HG03439 (cell line): Measurements from ENCODE around the gene SNX22.
"Not testable (repeated sequence)": the region's sequence is repeated elsewhere in the genome, so short reads cannot be mapped to it uniquely, and the experiment has no call there.

Source experiments
- ATAC-seq: cut with Tn5 transposase; IDR thresholded peaks from one replicate; pipeline ENCODE4 v1.9.1; 2021; ENCODE audit warnings: mild to moderate bottlenecking, moderate library complexity; ENCODE audit not compliant: unreplicated experiment

SNX22 gene

DNA sequence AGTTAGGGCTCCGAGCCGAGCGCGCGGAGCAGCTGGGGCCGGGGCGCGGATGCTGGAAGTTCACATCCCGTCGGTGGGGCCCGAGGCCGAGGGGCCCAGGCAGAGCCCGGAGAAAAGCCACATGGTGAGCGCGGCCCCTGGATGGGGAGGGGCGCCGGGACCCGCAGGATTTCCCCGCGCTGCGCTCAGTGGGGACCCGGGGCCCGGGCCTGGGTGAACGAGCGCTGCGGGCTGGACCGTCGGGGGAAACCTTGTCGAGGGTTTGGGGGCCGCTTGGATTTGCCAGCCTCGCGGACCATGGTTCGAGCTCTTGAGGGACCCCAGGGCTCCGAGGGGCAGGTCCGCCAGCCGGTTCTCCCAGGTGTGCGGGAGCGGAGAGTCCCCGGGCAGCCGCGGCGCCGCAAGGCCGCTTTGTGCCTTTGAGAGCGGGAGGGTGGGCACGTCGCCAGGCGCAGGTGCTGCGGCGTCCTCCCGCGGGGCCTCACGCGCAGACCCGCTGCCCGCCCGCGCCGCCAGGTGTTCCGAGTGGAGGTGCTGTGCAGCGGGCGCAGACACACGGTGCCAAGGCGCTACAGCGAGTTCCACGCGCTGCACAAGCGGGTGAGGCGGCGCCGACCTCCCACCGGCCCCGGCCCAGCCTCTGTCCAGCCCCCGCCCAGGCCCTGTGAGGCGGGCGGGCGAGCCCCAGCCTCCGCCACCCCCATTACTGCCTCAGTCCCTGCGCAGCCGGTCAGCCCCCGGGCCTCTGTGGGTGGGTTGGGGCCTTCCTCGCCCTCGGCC lies at the start of gene SNX22:
TSS of gene SNX22 (plus strand) at position 5 of the 780 bp plus-strand sequence. CDS start at position 50, 45 bp downstream.
- ATAC-seq, result no peak

DNA sequence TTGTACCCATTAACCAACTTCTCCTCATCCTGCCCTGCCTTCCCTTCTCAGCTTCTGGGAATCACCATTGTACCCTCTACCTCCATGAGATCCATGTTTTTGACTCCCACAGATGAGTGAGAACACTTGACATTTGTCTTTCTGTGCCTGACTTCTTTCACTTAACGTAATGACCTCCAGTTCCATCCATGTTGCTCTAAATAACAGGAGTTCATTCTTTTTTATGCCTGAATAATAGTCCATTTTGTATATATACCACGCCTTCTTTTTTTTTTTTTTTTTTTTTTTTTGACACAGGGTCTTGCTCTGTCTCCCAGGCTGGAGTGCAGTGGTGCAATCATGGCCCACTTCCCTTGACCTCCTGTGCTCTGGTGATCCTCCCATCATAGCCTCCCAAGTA lies 49.0 kb upstream of the SNX22 start:
- no peak for ATAC-seq

DNA sequence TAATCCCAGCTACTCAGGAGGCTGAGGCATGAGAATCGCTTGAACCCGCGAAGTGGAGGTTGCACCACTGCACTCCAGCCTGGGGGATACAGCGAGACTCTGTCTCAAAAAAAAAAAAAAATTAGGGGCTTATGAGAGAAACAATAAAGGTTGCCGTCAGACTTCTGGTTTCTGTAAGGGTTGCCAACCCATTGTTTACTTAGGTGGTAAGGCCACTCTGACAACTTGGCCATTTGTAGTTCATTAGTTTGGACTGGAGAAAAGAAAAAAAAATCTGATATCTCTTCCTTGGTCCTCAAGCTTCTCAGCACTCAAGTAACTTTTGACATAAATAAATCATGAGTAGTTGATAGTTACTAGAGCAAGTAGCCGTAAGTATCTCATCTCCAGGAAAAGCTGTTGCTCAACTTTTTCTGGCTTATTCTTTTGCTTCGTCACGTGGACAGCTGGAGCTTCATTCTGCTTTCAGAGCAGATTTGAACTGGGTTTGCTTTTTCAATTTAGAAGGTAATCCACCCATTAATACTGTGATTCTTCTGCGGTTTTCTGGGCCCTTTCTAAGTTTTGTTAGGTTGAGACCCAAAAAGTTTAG lies 46.3 kb upstream of the SNX22 start:
- ATAC-seq, result no peak

DNA sequence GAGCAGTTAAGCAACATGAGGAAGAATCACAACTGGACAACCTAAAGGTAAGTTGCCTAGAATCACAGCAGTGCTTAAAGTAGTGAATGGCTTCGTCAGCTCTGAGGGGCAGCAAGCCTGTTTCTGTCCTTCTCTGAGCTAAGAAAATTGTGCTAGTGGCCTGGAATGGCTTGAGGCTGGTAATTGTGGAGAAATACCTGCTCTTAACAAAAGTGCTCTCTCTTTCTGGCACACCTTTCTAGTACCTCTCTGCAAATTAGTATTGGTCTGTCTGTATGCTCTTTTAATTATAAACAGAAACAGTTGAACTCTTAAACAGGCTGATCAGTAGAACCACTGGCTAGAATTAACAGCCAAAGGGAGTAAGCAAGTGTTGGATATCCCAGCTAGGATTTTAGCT lies 44.2 kb upstream of the SNX22 start:
- no peak for ATAC-seq

- ATAC-seq, result not testable (repeated sequence)
Observed at GRCh38 chr15:64110108-64110701, 41.3 kb upstream of the SNX22 start.

GRCh38 chr15:64110950-64111678 lies 40.4 kb upstream of the SNX22 start:
- no peak for ATAC-seq

DNA sequence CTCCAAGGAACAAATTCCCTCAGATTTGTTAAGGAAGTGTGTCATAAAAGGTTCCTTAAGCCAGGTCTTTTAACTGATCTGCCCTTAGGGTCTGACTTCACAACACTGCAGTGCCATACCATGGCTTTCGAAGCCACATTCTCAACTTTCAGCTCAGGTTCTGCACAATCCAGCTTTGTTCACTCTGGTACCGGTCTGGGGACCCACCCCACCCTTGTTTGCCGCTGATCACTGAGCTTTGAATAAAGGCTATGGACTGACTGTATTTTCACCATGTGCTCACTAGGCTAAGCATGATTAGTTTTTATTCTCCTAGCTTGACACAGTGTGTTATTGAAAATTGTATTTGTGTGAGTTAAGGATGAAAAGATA lies 39.9 kb upstream of the SNX22 start:
- ATAC-seq, result no peak

DNA sequence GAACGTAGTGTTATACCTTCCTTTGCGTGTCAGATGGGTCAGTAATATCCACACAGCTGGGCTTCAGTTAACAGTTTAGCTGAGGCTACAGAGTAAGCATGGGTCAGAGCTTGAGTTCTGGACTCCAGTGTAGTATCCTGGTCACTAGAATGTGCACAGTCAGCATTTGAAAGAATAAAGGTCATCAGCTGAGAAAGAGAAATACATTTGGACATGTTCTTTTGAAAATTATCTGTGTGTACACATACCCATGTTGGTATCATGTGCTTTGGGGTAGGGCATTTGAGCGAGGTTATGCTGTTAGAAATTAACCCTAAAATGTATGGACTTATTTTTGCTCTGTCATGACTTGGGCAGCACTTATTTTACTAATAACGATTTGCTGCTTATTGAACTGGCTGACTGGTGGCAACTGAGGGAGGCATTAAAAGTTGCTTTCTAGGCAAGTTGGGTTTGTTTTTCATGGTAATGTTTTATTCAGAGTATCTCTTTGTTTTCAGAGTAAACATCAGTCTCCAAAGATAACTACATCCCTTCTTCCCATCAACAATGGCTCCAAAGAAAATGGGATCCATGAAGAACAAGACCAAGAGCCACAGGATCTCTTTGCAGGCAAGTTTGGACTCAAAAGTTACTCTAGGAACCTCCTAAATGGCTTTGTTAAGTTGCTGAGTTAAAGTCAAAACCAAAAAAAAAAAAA lies 39.3 kb upstream of the SNX22 start:
- ATAC-seq, result no peak

- ATAC-seq, result no peak
Observed at GRCh38 chr15:64112904-64113303, 38.6 kb upstream of the SNX22 start.

- ATAC-seq, result no peak
Observed at GRCh38 chr15:64117759-64118487, 33.6 kb upstream of the SNX22 start.

GRCh38 chr15:64120322-64120721 lies 31.2 kb upstream of the SNX22 start:
- not testable (repeated sequence) for ATAC-seq

- ATAC-seq, result no peak
Observed at GRCh38 chr15:64121614-64122013, 29.9 kb upstream of the SNX22 start.

GRCh38 chr15:64122444-64122843 lies 29.1 kb upstream of the SNX22 start:
- ATAC-seq, result no peak

DNA sequence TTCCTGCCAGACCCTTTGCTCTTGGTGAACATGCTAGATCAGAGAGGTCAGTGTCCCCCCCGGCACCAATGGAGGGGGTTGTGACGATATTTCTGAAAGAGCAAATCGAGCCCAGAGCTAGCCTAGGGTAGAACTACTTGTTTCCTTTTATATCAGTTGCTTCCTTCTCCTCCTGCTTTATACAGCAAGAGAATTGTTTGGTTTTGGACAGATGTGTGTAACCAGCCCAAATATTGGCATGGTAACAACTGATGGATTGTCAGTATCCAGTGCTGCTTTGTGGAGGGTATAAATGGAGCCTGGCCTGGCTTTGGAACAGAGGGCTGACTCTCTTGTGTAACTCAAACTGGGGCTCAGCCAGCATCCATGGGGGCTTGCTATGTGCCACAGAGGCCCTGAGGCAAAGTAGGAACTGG lies 28.6 kb upstream of the SNX22 start:
- ATAC-seq, result no peak

DNA sequence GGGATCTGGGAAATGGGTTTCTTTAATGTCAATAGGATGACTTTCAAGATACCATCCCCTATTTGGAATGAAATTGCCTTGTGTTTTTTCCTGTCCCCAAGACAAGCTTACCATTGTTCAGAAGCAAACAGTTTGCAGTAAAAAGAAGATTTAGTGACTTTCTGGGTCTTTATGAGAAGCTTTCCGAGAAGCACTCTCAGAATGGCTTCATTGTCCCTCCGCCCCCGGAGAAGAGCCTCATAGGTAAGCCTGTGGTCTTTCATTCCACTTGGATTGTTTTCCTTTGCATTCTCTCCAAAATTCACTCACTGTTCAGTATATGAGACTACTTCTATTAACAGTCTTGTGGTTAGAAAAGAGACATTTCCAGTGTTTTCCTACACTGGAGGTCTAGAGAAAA lies 25.6 kb upstream of the SNX22 start:
- ATAC-seq, result no peak

DNA sequence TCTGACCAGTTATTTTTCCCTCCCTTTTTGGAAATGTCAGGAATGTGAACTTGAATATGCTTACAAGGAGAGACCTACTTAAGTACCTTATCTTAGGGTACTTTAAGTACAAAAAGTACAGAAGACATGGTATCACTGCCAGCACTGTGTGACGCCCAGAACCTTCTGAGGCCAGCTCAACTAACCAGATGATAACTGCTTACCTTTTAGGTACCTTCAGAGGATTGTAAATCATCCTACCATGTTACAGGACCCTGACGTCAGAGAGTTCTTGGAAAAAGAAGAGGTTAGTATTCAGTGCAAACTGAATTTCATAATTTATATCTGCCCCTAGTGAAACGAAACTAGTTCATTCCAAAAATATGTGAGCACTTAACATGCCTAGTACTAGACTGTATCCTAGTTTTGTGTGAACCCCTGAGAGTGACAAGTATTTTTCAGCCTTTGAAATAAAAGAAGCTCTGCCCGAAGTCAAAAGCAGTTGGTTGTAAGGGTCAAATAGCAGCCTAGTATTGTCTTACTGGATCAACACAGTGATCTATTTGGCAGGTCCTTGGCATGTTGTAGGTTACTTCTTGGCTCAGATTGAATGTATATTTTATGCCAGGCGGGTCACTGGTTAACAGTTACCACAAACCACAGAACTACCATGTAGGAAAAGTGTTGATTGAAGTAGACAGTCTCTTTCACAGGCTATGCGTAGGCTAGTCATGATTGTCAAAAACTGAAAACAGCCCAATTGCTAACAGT lies 23.8 kb upstream of the SNX22 start:
- no peak for ATAC-seq

DNA sequence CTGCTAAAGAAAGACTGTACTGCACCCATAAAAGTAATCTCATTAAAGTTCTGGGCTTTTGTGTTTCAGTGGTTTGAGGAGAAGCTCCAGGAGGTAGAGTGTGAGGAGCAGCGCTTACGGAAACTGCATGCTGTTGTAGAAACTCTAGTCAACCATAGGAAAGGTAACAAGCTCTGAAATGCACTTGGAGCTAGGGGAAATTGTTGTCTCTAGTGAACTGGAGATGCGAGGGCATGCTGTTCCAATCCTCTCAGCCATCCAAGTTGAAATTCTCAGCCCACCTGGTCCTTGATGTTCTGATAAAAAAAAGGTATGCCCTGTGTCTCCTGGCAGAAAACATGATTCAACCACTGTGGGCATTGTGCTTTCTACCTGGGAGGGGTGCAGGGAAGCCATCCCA lies 21.4 kb upstream of the SNX22 start:
- ATAC-seq, result no peak

GRCh38 chr15:64131547-64131946 lies 20.0 kb upstream of the SNX22 start:
- ATAC-seq, result no peak

DNA sequence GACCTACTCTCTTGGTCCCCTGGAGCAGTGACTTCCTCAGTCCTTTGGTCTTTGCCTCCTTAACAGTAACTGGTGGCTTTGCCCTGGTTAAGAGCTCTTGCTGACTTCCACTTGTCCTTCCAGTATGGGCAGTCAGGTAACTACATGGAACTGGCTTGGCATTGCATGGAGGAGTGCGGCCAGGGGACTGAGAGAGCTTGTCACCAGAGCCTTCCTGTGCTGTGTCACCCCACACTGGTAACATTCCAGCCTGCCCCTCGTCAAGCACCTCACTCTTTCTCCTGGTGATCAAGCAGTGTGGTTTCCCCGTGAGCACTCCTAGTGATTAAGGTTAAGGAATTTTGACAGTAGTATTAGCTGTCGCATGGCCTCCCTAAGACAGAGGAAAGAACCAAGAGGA lies 19.3 kb upstream of the SNX22 start:
- no peak for ATAC-seq
